Hematopoietic multipotent progenitor cell treated with erythropoietin and hydrocortisone succinate and interleukin-3 and kit ligand, for 4 days (in vitro differentiated cells): ENCODE data around the gene DVL2.
"Not testable (repeated sequence)": the region's sequence is repeated elsewhere in the genome, so short reads cannot be mapped to it uniquely, and the experiment has no call there.

Experiments used
- DNase-seq: peaks from one replicate; pipeline ENCODE4 v3.0.0-alpha.2; 2015

The DVL2 gene

DNA sequence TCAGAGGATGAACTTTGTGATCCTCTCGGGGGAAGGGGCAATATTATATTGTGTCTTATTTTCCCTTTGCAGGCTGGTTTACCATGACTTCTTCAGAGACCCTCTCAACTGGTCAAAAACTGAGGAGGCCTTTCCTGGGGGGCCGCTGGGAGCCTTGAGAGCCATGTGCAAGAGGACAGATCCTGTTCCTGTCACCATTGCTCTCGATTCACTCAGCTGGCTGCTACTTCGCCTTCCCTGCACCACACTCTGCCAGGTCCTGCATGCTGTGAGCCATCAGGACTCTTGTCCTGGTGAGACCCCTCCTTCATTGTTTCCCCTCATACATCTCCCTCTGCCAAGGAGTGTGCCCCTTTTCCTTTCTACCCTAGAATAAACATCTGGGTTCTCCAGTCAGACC is 20.2 kb upstream of the DVL2 start:
- no peak for DNase-seq

GRCh38 chr17:7253082-7253481 is 18.8 kb upstream of the DVL2 start:
- no peak for DNase-seq

DNA sequence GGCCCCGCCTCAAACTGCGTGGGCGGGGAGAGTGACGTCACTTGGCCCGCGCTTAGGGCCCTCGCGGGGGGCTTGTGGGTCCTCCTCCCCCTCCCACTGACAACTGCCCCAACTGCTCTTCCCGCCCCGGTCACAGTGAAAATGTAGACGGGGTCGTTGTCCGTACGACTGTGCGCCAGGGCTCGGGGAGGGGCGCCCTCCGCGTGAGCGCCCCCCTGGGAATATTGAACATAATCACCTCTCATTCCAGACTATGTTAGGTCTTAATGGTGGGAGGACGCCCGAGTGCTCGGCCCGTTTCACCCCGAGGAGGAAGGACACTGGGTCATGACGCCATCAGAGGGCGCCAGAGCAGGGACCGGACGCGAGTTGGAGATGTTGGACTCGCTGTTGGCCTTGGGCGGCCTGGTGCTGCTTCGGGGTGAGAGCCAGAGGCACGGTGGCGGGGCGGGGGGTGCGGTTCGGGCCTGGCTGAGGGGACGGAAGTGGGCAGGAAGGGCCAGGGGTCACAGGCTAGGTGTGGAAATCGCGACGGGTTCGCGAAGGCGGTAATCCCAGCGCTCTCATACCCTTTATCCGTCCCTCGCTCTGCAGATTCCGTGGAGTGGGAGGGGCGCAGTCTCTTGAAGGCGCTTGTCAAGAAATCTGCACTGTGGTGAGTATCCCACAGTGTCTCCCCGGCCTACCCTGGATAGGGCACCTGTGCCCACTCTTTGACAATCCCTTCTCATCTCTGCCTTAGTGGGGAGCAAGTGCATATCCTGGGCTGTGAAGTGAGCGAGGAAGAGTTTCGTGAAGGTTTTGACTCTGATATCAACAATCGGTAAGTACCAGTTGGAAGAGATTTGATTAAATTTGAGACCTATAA is 18.1 kb upstream of the DVL2 start, which contains the start of gene ELP5:
ELP5 (plus strand) TSS at position 40 of the 868 bp plus-strand sequence; CDS start at position 376, 336 bp downstream.
- DNase-seq, result peak; percentile 97

GRCh38 chr17:7251661-7252175 is 17.4 kb upstream of the DVL2 start, which contains the start of gene CTDNEP1:
Gene CTDNEP1, minus strand, starts transcription at chr17:7251734. Its CDS starts 438 bp downstream, at chr17:7251296.
- peak; percentile 100 for DNase-seq

DNA sequence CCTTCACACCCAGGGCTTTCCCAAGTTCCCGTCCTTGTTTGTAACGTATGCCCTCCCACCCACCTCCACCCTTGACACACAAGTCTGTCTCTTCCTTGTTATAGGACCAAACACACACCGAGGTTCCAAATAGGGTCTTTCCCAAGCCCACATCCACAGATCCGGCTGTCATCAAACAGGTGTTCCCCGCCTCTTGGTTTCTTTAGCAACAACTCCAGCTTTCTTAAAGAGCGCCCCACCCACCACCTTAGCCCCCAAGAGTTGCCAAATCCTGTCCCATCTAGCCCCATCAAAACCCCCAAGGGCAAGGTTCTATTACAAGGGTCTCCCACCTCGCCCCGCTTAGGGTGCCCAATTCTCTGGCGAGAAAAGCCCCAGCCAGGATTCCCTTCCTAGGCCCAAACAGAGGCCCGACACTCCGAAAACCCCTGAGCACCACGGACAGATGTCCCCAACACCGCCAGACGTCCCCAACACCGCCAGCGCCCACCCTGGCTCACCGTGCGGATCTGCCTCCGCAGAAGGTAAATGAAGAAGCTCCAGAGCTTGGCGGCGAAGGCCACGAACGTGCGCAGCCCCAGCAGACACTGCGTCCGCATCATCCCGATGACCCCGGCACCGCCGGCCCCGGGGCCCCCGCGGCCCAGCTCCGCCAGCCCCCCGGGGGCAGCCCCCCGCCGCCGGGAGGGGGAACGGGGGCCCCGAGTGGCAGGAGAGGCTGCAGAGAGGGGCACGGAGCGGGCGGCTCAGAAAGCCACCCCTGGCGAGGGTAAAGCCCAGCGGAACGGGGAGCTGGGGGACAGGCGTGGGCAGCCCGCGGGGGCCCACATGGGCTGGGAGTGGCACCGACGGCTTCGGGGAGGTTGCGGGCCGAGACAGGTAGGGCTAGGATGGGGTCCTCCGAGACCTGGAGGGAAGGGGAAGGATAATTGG is 16.6 kb upstream of the DVL2 start:
- no peak for DNase-seq

DNA sequence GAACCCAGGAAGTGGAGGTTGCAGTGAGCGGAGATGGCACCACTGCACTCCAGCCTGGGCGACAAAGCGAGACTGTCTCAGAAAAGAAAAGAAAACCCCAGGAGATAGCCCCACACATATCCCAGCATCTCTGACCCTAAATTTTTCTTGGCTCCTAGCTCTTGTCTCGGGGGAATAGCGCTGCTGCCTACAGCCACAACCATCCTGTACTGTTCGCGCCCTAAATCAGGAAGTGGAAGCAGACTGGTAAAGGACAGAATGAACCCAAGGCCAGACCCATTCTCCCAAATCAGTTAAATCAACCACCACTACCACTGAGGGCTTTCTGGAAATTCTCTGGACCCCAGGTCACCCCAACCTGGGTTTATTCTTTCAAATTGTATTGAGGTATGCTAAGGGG is 15.5 kb upstream of the DVL2 start:
- peak; percentile 52 for DNase-seq

DNA sequence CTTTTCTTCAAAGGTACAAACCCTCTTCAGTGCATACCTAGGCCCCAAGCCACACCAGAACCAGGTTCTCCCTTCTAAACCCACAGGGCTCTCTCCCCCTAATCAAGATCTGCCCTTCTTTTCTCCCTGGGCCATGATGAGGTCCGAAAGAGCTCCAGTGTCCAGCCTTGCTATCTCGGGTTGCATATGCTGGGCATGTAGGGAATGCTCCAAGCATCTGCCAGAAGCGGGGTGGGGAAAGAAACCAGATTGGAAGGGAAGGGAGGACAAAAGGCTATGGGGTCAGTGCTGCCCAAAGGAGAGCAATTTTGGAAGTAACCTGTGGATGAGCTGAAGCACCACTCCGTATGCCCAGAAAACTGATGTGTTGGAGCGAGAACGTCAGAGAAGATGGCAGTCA is 14.9 kb upstream of the DVL2 start:
- DNase-seq, result no peak

DNA sequence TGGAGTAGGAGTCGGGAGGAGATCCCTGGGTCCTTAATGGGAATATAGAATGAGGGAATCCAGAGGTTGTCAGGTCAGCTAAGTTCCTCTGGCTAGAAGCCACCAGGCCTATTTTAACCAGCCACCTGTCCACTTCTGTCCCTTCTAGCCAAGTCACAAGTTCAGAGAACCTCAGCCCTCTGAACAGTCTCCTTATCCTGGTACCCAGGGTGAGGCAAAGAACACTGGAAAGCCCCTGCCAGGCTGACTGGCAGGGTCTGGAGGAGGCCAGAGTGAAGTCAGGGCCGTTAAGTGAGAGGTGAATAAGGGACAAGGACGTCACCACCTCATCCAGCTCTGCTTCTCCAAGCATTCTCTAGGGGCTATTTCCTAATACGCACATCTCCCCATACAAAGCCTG is 14.5 kb upstream of the DVL2 start:
- no peak for DNase-seq

- DNase-seq, result no peak
These were observed 12.5 kb upstream of the DVL2 start for GRCh38 chr17:7246779-7247178.

- DNase-seq, result not testable (repeated sequence)
These were observed 9.5 kb upstream of the DVL2 start for GRCh38 chr17:7243838-7244237.

GRCh38 chr17:7243453-7243729 is 9.1 kb upstream of the DVL2 start:
- no peak for DNase-seq

- DNase-seq, result peak; percentile 97
These were observed 8.6 kb upstream of the DVL2 start for GRCh38 chr17:7242717-7243452.

DNA sequence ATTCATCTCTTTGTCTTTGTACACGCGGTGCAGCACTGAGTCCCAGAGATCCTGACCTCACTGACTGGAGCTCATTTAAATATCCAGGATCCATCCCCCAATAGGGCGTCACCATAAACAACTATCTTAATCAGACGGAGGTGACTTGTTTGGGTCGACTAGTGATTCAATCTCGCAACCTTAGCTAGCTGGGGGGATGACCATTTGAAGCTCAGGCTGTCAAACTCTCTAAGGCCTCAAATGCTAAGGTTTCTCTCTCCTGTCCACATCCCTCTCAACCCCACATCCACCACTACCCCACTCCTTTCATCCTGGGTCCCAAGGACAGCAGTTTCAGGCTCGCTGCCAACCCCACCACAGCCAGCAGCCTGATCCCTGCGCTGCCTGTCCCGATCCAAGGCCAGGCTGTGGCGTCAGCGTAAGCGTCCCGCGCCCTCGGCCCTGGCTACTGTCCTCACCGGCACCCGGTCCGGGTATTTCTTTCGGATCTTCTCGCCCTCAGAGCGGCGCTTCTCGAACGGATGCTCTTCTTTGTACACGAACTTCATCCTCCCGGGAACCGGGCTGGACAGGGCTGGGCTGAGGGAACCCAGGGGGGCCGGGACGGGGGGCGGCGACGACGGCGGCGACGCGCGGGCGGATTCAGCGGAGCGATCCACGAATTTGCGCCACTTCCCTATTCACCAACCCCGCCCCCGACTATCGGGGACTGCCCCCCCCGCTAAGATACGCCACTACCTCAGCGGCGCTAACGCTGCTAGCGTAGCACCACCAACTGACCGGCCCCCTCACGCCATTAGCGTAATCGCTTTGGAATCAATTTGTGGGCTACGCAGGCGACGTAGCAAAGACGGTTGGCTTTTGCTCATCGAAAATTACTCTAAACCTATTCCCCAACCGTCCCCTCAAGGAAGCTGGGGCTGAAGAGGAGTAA is 7.7 kb upstream of the DVL2 start, which contains the start of gene GABARAP:
GABARAP (minus strand) TSS at position 667 of the 934 bp plus-strand sequence; CDS start at position 548, 119 bp downstream.
- DNase-seq, result peak; percentile 96

DNA sequence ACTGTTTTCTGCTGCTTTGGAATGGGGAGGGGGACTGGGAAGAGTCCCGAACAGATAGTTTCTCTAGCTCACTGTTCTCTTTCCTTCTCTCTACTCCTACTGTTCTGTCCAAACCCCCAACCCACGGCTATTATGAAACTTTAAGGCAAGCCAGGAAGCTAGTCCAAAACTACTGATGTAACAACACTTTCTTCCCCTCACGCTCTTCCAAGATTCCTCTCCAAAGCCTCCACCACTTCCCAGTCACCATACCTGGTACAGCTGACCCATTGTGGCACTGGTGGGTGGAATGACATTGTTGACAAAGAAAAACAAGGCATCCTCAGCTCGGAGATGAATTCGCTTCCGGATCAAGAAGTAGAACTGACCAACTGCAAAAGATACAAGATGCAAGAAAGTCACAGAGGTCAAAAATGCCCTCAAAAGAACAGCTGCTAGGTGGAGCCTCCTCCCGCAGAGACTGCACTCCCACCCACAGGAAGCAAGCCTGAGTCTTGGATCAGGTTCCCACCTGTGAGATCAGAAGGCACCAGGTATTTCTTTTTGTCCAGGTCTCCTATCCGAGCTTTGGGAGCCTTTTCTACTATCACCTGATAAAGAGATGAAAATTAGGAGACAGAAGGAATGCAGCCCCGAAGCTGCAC is 6.9 kb upstream of the DVL2 start:
- DNase-seq, result no peak

DNA sequence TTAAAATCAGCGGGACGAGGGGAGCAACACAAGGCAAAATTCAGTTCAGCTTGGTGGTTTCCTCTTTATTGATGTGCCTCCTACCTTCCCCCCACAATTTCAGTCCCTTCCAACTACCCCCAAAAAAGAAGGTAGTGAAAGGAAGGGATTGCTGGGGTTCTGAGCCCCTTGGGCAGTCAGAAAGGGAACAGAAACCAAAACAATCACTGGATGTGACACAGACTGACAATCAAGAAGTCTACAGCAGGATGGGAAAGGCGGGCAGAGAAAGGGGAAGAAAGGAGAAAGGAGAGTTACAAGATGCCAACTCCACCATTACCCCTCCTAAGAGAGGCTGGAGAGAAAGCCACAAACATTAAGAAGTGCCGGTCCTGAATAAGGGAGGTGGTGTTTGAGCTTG is 6.1 kb upstream of the DVL2 start:
- no peak for DNase-seq

GRCh38 chr17:7239091-7240027 is 5.0 kb upstream of the DVL2 start, which contains the start of gene PHF23:
Gene PHF23, minus strand, starts transcription at chr17:7239457. Its CDS starts 178 bp downstream, at chr17:7239279.
- DNase-seq, result peak; percentile 100

GRCh38 chr17:7238420-7239090 is 4.2 kb upstream of the DVL2 start:
- peak; percentile 77 for DNase-seq

DNA sequence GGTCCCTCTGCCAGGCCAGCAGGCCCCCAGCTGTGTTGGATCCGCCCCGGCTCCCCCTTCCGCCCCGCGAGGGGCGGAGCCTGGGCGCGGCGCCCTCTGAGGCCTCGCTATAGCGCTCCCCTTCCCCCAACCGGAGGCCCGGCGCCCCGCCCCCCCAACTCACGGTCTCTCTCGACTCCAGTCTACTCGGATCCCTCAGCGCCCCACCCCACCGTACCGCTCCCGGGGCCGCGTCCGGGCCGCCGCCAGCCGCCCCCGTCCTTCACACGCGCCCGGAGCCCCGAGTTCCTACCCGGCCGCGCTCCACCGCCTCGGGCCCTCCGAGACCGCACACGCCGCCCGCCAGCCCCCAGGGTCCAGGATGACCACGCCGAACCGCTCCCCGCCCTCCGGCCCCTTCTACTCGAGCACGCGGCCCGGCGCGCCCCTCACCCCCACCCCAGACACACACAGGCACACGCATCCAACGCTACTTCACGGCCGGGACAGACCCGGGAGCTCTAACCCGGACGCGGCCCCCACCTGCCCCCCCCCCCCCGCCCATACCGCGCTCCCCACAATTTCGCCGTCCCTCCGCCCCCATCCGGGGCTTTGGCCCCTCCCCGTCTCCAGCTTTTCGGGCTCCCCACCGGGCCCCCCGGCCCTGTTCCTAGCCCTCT is 3.6 kb upstream of the DVL2 start:
- DNase-seq, result peak; percentile 93
